ENCODE data around the gene ATP23.

Gene ATP23
- total RNA-seq: 0.58 to 5.6 (median 3.5) reads per million in 17 experiments

- peak; percentile 93 to 96 (median 96) for DNase-seq
Observed at GRCh38 chr12:57941165-57941894, at the start of gene ATP23. TSS of gene ATP23 (plus strand) at chr12:57941567. CDS start at chr12:57941702, 135 bp downstream.

- DNase-seq: peak in 3 of 4 experiments; percentile 41 to 60 (median 47)
Observed at GRCh38 chr12:57892232-57892972, 49.0 kb upstream of the ATP23 start.

GRCh38 chr12:57893431-57894353, 47.7 kb upstream of the ATP23 start:
- peak; percentile 71 to 79 (median 78) for DNase-seq

- DNase-seq: no peak
Observed at GRCh38 chr12:57894399-57895292, 46.7 kb upstream of the ATP23 start.

- DNase-seq: no peak
Observed at GRCh38 chr12:57895389-57896114, 45.8 kb upstream of the ATP23 start.

GRCh38 chr12:57896115-57896433, 45.3 kb upstream of the ATP23 start:
- peak in 3 of 4 experiments; percentile 10 to 20 (median 11) for DNase-seq

- DNase-seq: peak in 3 of 4 experiments; percentile 30 to 68 (median 54)
Observed at GRCh38 chr12:57896434-57897201, 44.7 kb upstream of the ATP23 start.

GRCh38 chr12:57897286-57897974, 43.9 kb upstream of the ATP23 start:
- no peak for DNase-seq

- peak in 1 of 4 experiments; percentile 21 for DNase-seq
Observed at GRCh38 chr12:57898308-57898970, 42.9 kb upstream of the ATP23 start.

GRCh38 chr12:57899010-57899662, 42.2 kb upstream of the ATP23 start:
- DNase-seq: peak in 3 of 4 experiments; percentile 19 to 42 (median 34)

- DNase-seq: peak in 2 of 4 experiments; percentile 9 to 13
Observed at GRCh38 chr12:57902478-57902969, 38.8 kb upstream of the ATP23 start.

GRCh38 chr12:57904426-57904825, 36.9 kb upstream of the ATP23 start:
- no peak for DNase-seq

GRCh38 chr12:57904848-57905811, 36.2 kb upstream of the ATP23 start:
- DNase-seq: peak; percentile 89 to 94 (median 92)

- no peak for DNase-seq
Observed at GRCh38 chr12:57905812-57906475, 35.4 kb upstream of the ATP23 start.

GRCh38 chr12:57906821-57907220, 34.5 kb upstream of the ATP23 start:
- no peak for DNase-seq

- no peak for DNase-seq
Observed at GRCh38 chr12:57907281-57907680, 34.1 kb upstream of the ATP23 start.

Data from suppressor macrophage (primary cell).